Cortex of kidney (tissue), 1 donor: Measurements from ENCODE around the gene CLCN5.

Experiments
- DNase-seq: peaks from one replicate; lab custom pipeline; 2025; lab: John Stamatoyannopoulos, UW

The CLCN5 gene

DNA sequence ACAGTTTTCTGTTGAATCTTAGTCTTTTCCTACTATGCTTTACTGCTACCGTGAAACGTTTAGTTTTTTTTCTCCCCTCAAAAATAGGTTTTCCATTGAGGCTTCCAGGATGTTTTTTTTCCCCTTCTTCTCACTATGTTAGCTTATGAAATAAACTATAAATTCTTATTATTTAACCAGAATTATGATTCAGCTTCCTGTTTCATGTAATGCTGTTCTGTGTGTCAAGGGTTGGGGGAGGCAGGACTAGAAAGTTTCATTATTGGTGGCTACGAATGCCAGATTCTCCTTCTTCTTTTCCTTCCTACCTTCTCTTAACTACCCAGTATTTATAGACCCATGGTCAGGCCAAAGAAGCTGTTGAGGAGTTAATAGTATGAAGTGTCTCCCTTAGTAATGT, 11.8 kb downstream of the CLCN5 start:
- no peak for DNase-seq

GRCh38 chrX:49934729-49935128, 12.3 kb downstream of the CLCN5 start:
- no peak for DNase-seq

GRCh38 chrX:49947781-49948180, 25.4 kb downstream of the CLCN5 start:
- no peak for DNase-seq

DNA sequence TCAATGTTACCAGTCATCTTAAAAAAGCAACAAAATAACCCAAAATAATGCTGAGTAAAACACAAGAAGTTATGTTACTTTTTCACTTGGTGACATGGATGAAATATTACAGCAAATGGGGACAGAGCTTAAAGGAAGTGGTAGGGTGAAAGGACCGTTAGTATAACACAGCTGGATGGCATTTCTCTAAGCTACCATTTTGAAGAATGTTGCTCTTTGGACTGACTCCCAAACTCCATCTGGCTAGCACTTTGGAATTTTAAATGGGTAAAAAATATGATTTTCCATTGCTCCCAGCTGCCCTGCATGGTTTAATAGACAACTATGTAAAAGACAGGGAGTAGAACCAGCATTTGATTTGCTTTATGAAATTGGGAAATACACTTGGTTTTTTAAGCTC, 27.6 kb downstream of the CLCN5 start:
- no peak for DNase-seq

GRCh38 chrX:49951524-49952193, 29.3 kb downstream of the CLCN5 start:
- DNase-seq, result no peak

DNA sequence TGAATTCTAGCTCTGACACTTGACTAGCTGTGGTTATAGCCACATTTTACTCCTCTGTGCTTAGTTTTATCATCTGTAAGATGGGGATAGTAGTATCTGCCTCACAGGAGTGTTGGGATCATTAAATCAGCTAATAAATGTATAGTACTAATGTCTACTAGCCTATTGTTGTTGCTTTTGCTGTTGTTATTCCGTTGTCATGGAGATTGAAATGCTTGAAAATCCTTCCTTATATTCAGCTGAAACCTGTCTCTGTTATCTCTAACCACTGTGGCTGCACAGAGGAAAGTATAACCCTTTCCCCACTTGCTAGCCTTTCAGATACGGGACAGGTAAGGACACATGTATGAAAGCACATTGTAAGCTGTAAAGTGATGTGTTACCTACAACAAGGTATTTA, 33.9 kb downstream of the CLCN5 start:
- no peak for DNase-seq

GRCh38 chrX:49958727-49959485, 36.5 kb downstream of the CLCN5 start:
- DNase-seq, result no peak

DNA sequence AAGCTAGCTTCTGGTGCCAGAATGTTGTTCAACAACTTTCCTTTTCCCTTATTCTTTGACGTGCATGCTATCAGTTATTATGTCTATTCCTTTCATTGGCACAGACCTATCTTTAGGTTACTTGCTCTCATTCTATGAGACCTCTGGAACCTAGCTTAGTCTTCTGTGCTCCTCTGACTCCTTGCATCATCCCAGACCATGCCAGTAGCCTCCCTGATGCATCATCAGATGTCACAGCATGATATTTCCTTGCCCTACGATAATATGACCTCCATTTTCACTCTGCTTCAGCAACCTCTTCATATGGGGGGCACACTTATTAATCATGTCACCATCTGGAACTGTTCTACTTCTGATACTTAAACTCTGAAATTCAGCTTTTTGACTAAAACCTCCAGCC, 37.2 kb downstream of the CLCN5 start:
- no peak for DNase-seq

DNA sequence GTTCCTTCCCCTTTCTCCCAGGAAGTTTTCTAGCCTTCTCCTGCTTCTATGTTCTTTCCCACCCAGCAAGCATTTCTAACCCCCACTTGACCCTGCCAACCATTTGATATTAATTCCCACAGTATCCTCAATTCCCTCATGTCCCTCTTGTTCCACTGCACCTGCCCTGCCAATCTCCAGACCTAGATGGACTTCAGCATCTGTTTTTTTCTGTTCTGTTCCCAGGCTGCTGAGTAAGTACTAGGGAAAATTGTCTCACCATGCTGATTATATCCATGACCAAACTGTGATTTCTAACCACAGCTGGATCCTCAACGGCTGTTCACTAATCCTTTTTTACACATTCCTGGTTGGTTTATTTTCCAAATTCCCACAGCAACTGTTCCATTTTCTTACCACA, 37.7 kb downstream of the CLCN5 start:
- DNase-seq, result no peak

- no peak for DNase-seq
Measured at GRCh38 chrX:49970674-49971073, 48.3 kb downstream of the CLCN5 start.

- DNase-seq, result no peak
Measured at GRCh38 chrX:49972328-49972860, 50.0 kb downstream of the CLCN5 start.

DNA sequence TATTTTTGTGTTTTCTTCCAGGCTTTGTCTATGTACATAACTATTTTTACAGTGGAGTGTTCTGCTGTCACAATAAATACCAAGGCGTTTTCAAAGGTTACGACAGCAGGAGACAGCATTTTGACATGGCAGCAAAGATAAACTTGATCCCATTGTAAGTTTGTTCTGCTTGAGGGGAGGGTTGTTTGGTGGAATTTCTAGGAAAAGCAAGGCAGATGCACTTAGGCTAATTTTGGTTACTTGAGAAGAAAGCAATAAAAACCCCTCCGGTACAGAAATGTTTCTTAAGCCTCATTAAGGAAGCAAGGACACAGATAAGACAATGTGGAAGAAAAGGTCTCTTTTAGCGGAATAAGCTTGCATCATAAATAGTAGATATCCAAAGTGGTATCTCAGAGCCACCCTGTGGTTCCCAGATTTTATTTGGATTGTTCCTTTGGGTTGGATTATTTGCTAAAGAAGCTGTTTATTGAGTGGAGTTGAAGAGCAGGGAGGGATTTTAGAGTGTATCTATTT, 54.3 kb downstream of the CLCN5 start:
- DNase-seq, result no peak

DNA sequence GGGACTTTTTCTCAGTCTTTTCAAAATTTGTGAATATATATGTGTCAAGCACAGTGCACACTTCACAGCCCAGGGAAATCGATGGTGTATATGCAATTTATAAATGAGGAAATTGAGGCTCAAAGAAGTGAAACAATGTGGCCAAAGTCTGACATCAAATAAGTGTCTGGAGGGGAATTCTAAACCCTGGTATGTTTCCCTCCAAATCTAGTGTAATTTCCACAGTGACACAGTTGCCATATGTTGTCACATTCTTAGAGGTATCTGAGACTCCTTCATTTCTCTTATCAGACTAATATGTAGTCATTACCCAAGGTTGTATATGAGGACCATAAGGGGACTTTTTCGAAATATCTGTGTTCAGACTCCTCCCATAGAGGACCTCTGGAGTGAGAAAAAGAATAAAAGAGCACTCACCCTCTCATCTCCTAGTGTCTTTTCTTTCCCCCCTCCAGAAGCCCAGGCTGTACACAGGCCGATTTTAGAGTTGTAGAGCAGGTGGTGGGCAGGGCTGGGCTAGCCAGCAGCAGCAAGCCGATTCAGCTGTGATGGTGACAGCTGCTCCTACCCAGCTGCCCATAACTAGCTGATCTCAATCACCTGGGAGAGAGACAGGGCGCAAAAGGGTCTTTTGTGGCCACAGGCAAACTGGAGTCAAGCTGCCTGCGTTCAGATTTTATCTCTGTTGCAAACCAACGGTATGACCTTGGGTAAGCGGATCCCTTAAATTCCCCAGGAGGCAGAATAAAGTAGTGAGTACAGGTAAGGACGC, 55.1 kb downstream of the CLCN5 start:
- no peak for DNase-seq

DNA sequence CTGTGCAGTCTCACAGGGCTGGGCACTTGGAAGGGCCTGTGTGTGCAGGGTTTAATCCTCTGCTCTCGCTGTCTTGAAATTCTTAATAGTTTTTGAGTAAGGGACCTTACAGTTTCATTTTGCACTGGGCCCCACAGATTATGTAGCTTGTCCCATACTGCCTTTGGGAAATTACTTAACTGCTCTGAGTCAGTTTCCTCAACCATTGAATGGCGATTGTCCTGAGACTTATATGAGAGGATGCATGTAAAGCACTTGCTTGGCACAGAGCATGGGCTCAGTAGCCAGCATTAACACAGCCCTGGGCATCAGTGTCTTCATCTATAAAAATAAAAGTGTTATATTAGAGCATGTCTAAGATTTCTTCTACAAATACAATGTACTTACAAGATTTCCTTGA, 55.8 kb downstream of the CLCN5 start:
- no peak for DNase-seq

- no peak for DNase-seq
Measured at GRCh38 chrX:49986058-49986457, 63.7 kb downstream of the CLCN5 start.

GRCh38 chrX:49987651-49988050, 65.3 kb downstream of the CLCN5 start:
- no peak for DNase-seq

- DNase-seq, result no peak
Measured at GRCh38 chrX:49988143-49988542, 65.7 kb downstream of the CLCN5 start.

GRCh38 chrX:49991758-49992157, 69.4 kb downstream of the CLCN5 start:
- no peak for DNase-seq

DNA sequence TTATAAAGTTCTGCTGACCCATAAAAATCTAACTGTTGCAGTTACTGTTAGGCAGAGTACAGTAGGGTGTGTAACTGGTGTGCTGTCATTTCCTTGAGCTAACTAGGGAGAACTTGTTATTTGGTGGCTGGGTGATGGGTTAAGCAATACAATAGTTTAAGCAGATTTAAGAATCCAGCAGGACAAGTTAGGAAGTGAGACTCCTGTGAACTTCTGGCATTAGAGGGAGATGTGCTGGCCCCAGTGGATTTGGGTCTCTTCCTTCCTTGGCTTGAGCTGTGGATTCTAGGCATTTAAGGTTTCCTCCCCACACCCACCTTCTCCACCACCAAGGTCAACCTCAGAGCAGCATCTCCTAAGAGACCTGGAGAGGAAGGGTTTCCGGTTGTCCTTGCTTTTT, 70.5 kb downstream of the CLCN5 start:
- DNase-seq, result no peak

GRCh38 chrX:49993661-49994060, 71.3 kb downstream of the CLCN5 start:
- DNase-seq, result no peak

DNA sequence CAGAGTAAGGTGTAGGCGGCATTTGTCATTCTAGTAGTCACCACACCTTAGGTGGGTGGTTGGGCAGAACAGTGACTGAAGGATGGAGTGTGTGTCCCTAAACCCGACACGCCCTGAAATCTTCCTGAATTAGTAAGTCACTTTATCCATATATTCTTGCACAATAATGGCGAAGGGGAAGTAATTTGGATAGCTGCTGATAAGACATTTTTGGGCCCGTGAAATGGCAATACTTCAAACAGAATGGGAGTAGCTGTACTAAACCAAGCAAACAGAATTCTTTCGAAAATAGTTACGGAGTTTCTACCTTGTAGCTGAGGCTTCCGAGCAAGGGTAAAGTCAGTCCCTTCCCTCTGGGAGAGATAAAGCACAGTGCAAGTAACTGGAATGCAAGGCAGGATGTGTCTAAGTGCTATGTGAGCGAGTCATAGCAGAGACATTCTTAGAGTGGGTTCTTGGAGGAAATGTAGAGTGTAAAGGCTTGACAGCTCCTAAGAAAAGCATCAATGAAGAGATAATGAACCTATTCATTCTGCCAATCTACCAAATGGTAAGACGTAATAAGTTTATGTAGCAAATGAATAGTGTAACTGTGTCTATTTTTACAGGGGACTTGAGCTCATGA, 72.8 kb downstream of the CLCN5 start:
- no peak for DNase-seq
